SK-N-SH (cell line): ENCODE measurements around the gene NCAN.

Source experiments
- EP300 ChIP-seq, 2 experiments: IDR thresholded peaks; 2 replicates each; pipeline versions ENCODE4 v1.4.0 to v1.6.1; 2012; ENCODE audit warnings: borderline replicate concordance in 1 of 2, low read depth in 1 of 2, low read length in 1 of 2
- EZH2phosphoT487 ChIP-seq: fragments of 200-600 bp; sonication (generic); IDR thresholded peaks from 2 replicates; pipeline ENCODE4 v1.6.1; 2017; ENCODE audit warnings: low read depth, mixed run types, mild to moderate bottlenecking, antibody characterized with exemption, moderate library complexity, borderline replicate concordance
- GABPA ChIP-seq: IDR thresholded peaks from 2 replicates; pipeline ENCODE4 v1.4.0; 2012; ENCODE audit warnings: low read depth, mild to moderate bottlenecking
- RFX5 ChIP-seq: IDR thresholded peaks from 2 replicates; pipeline ENCODE4 v1.6.1; 2012; ENCODE audit warnings: mild to moderate bottlenecking, improper control_type of control experiment, low read length
- YY1 ChIP-seq: IDR thresholded peaks from 2 replicates; pipeline ENCODE4 v1.4.0; 2012; ENCODE audit warnings: low read depth, mild to moderate bottlenecking
- TF ChIP-seq, protein P1 (sequence below): fragments of 200-600 bp; sonication (generic); IDR thresholded peaks from 2 replicates; pipeline ENCODE4 v1.6.1; 2017; ENCODE audit warnings: antibody characterized with exemption, mild to moderate bottlenecking, moderate library complexity

- no peak for TF ChIP-seq EP300 (IDR thresholded peaks at IDR 0.05; ENCODE audit: borderline replicate concordance in 1 of 2, low read depth in 1 of 2, low read length in 1 of 2)
- TF ChIP-seq GABPA, result no peak
- TF ChIP-seq EZH2phosphoT487, result no peak
- no peak for TF ChIP-seq RFX5
- TF ChIP-seq, protein P1, sequence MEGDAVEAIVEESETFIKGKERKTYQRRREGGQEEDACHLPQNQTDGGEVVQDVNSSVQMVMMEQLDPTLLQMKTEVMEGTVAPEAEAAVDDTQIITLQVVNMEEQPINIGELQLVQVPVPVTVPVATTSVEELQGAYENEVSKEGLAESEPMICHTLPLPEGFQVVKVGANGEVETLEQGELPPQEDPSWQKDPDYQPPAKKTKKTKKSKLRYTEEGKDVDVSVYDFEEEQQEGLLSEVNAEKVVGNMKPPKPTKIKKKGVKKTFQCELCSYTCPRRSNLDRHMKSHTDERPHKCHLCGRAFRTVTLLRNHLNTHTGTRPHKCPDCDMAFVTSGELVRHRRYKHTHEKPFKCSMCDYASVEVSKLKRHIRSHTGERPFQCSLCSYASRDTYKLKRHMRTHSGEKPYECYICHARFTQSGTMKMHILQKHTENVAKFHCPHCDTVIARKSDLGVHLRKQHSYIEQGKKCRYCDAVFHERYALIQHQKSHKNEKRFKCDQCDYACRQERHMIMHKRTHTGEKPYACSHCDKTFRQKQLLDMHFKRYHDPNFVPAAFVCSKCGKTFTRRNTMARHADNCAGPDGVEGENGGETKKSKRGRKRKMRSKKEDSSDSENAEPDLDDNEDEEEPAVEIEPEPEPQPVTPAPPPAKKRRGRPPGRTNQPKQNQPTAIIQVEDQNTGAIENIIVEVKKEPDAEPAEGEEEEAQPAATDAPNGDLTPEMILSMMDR, result no peak
- no peak for TF ChIP-seq YY1
Measured at GRCh38 chr19:19256072-19256969, 44.6 kb downstream of the NCAN start.
